ENCODE results near the gene TCTN2.

TCTN2 gene

DNA sequence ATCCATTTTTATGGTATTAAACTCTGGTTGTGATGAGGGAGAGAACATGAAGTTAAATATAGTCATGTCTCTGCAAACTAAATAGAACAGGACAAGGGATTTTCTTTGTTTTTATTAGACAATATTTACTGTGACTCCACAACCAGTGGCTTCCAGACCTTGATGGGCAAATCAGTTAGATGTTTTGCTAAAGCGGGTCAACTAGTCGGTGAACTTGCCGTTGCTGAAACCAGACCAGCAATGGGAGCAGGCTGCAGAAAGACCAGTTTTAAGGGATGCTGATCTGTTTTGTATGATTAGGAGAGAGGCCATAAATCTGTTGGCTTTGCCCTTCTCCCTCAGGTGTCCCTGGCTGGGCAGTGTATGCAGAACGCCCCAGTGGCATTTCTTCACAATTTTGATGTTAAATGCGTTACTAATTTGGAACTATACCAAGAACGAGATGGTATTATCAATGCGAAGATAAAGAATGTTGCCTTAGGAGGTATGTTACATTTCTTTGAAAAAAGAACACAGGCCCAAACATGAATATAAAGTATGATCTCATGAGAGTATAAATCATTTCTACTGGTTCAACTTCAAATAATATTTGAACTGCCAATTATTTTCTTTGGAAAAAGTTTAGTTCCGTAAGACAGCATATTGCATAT, 19.4 kb downstream of the TCTN2 start:
- DNase-seq: no peak

DNA sequence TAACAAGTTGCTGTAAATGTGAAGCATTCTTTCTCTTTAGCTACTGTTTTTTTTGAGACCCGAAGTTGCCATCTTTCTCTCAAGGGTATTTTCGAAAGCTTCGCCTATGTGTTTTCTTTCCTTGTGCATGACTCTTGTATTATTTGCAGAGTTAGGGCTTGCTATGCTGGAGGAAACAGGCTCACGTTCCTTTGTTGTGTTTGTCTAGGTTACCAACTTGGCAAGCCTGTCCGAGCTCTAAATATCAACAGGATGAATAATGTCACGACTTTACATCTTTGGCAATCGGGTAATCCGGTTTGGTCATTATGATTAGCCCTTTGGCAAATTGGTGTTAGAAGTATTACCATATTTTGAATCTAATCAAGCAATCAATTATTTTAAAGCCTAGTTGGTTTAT, 25.3 kb downstream of the TCTN2 start:
- no peak for DNase-seq

GRCh38 chr12:123696646-123697045, 25.7 kb downstream of the TCTN2 start:
- DNase-seq: peak; percentile 82

GRCh38 chr12:123705935-123706334, 35.0 kb downstream of the TCTN2 start:
- DNase-seq: no peak

- no peak for DNase-seq
Observed at GRCh38 chr12:123707466-123707865, 36.6 kb downstream of the TCTN2 start.

DNA sequence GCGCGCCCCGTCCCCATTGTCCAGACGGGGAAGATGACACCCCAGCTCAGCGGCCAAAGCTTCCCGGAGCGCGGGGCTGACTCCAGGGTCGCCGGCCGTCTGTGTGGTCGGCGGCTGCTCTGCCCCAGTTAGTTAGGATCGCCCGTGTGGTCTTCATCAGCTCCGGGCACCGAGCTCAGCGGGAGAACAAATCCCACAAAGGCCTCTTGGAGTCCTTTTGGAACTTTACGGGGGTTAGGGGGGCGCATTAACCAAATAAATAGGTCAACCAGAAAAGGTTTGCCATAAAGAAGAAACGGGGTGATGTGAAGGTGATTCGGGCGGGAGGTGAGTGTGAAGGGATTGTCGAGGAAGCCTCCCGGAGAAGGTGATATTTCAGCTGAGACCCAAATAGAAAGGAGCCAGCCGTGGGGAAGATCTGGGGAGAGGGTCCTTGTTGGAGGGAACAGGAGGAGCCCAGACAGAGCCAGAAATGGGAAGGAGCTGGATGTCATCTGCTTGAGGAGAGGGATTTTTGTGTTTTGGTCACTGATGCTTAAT, 41.9 kb downstream of the TCTN2 start:
- DNase-seq: no peak

- no peak for DNase-seq
Observed at GRCh38 chr12:123713398-123713797, 42.5 kb downstream of the TCTN2 start.

DNA sequence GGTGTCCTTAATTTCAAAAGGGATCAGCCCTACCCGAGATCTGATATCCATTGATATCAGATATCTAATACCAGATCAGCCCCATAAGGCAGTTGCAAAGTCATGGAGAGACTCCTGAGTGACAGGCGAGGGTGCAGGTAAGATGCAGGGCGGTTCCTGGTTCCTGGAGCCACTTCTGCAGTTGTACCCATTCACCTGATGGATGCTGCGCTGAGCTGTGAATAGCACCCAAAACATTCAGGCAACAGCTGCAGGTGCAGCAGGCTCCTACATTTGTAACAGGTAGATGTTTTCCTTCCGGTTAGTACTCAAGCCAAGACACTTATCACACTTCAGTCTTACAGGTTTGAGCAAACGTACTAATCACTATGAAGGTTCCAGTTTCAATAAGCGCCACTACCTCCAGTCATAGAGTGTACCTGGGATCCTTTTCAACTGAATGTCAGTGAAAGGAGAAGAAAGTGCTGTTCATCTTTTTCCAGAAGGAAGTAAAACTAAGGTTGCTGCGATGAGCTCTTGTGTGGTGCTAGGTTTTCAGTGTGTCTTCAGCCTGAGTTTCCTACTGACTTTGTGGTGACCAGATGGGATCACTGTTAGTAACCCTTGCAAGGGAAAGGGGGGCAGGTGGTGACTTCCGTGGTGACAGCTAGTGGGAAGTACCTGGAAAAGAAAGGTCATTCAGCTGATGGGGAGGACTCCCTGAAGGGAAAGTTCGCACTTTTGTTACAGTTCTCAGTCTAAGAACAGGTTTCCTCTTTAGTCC, 43.1 kb downstream of the TCTN2 start:
- no peak for DNase-seq

GRCh38 chr12:123715195-123715594, 44.3 kb downstream of the TCTN2 start:
- no peak for DNase-seq

DNA sequence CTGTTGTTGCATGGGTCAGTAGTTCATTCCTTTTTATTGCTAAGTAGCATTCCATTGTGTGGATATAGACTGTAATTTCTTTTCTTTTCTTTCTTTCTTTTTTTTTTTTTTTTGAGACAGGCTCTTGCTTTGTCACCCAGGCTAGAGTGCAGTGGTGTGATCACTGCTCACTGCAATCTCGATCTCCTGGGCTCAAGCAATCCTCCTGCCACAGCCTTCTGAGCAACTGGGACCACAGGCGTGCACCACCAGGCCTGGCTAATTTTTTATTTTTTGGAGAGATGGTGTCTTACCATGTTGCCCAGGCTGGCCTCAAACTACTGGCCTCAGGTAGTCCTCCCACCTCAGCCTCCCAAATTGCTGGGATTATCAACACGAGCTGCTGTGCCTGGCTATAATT, 46.4 kb downstream of the TCTN2 start:
- no peak for DNase-seq

- DNase-seq: no peak
Observed at GRCh38 chr12:123720141-123720814, 49.4 kb downstream of the TCTN2 start.

- no peak for DNase-seq
Observed at GRCh38 chr12:123721245-123721644, 50.3 kb downstream of the TCTN2 start.

DNA sequence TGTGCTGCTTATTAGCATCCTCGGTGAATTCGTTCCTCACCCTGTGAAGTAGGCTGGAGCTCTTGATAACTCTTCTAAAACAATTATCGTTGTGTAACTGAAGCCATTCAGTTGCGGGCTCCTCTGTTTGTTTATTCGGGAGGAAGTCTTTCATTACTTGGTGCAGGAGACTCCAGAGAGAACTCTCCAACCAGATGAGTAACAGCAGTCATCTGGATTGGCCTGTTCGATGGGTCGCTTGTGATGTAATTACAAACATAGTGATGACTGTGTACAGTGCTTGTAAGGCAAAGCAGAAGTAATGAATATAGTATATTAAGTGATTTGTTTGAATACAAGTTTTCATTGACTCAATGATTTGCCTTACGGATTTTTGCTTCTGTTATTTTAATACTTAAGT, 52.1 kb downstream of the TCTN2 start:
- DNase-seq: peak; percentile 51

- DNase-seq: no peak
Observed at GRCh38 chr12:123723765-123724164, 52.9 kb downstream of the TCTN2 start.

- DNase-seq: no peak
Observed at GRCh38 chr12:123726244-123726643, 55.3 kb downstream of the TCTN2 start.

GRCh38 chr12:123726962-123727361, 56.0 kb downstream of the TCTN2 start:
- no peak for DNase-seq

DNA sequence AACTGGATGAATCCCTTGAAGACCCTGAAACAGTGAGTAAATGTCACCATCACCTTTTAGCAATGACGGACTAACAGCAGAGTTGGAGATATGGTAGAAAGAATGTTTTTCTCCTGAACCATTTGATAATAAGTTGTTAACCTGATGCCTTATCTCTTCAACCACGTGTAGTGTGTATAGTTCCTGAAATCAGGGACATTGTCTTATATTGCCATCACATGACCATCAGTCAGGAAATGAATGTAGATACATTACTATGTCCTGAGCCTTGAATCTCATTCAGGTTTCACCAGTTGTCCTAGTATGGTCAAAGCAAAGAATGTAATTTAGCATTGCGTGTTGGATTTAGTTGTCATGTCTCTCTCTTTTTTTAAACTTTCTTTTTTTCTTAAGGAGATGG, 57.0 kb downstream of the TCTN2 start:
- no peak for DNase-seq

DNA sequence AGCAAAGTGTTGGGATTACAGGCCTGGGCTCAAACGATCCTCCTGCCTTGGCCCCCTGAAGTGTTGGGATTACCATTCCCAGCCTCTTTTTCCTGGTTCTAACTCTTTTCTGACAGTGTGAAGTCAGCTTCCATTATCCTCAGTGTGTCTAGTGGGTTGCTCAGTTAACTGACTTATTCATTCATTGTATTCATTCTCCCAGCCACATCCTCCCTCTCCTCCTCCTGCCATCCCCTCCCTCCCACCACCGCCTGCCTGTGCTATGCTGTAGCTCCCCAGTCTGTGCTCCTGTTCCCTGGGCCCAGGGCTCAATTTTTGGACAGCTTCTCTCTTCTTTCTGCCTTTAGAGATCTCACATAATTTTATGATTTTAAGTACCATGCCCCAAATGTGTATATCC, 60.7 kb downstream of the TCTN2 start:
- DNase-seq: no peak

GRCh38 chr12:123732251-123732650, 61.3 kb downstream of the TCTN2 start:
- no peak for DNase-seq

DNA sequence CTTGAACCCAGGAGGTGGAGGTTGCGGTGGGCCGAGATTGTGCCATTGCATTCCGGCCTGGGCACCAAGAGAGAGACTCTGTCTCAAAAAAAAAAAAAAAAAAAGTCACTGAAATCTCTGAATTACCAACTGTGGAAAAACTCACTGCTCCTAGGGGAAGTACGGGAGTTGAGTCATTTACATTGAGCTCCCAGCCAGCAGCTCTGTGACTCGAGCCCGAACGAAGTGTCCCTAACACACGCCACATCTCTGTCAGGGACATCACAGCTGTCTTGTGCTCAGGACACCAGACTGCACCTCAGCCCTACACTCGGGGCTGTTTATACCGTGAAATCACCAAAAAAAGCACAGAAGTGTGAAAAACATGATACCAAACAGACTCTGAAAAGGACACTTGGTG, 62.3 kb downstream of the TCTN2 start:
- DNase-seq: no peak

GRCh38 chr12:123734268-123734667, 63.4 kb downstream of the TCTN2 start:
- no peak for DNase-seq

DNA sequence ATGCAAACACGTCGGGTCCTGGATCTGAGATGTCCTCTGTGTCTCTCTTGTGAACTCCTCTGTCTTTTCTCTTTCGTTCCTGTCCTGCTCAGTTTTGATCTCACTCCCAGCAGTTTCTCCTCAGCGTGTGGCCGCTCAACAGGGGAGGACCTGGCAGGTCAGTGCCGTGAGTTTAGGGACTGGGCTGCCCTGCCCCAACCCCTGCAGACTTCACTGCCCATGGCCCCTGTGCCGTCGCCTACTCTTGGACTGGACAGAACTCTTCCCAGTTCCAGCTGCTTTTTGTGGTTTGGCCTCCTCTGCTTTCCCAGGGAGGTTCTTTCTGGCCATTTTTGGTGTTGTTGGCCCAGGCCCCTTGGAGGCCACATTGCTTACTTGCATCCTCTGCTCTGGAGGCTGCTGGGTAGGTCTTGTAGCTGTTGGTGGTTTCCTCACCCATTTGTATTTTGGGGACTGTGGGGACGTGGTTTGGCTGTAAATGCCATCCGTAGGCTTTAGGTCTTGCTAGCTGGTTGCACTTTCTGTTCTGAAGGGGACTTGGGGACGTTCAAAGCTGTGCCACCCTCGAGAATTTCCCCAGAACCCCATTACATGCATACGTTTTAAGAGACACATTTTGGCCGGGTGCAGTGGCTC, 71.1 kb downstream of the TCTN2 start:
- DNase-seq: no peak

DNA sequence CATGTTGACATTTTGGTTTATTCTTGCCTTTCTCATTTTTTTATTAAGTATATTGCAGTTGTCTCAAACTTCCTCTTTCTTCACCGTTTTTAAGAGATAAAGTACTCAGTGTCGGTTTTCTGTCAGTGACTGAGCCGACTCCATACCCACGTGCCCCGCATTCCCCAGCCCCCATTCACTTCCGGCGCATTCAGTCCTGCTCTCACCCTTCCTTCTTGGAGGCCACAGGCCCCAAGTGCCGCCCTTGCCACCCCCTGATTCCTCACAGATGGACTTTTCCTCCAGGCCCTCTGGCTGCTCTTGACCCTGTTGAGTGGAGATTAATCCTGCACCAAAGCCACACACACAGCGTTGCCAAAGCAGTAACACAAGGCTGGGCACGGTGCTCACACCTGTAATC, 72.1 kb downstream of the TCTN2 start:
- DNase-seq: no peak
